Adrenal gland (tissue), 5 donors: ENCODE results near the gene CPED1.

ENCODE experiments used
- POLR2A ChIP-seq, 2 donors: fragments of 450-650 bp; IDR thresholded peaks; one replicate each; pipeline ENCODE4 v1.6.1; 2017; ENCODE audit warnings: antibody characterized with exemption in 2 of 2, mild to moderate bottlenecking in 2 of 2, moderate library complexity in 1 of 2
- TF ChIP-seq, protein P1 (sequence below), 6 experiments: fragments of 450-650 bp in 4 of 6; fragments of 200-600 bp in 2 of 6; sonication (generic) in 1 of 6; IDR thresholded peaks; 1 replicate in 5 of 6; 2 replicates in 1 of 6; pipeline versions ENCODE4 v1.5.1 to v1.8.0; 2016 to 2021; ENCODE audit warnings: antibody characterized with exemption in 6 of 6, mild to moderate bottlenecking in 2 of 6, moderate library complexity in 1 of 6
- donor health status: DM: no; HTN: no; CAD: no.

DNA sequence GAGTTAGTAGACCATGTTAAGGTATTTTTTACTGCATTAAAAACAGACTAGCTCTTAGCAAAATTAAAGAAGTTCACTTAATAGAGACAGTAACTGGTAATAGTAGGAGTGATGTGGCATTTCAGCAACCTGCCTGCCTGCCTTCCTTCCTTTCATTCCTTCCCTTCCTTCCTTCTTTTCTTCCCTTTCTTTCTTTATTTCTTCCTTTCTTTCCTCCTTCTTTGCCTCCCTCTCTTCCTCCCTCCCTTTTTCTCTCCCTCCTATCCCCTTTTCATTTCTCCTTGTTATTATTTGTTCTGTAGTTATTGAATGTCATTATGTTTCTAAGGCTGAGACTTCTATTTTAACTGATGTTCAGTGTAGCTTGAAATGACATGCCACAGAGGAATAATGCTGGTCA lies 193.8 kb downstream of the CPED1 start:
- TF ChIP-seq, protein P1, sequence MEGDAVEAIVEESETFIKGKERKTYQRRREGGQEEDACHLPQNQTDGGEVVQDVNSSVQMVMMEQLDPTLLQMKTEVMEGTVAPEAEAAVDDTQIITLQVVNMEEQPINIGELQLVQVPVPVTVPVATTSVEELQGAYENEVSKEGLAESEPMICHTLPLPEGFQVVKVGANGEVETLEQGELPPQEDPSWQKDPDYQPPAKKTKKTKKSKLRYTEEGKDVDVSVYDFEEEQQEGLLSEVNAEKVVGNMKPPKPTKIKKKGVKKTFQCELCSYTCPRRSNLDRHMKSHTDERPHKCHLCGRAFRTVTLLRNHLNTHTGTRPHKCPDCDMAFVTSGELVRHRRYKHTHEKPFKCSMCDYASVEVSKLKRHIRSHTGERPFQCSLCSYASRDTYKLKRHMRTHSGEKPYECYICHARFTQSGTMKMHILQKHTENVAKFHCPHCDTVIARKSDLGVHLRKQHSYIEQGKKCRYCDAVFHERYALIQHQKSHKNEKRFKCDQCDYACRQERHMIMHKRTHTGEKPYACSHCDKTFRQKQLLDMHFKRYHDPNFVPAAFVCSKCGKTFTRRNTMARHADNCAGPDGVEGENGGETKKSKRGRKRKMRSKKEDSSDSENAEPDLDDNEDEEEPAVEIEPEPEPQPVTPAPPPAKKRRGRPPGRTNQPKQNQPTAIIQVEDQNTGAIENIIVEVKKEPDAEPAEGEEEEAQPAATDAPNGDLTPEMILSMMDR (IDR thresholded peaks at IDR 0.05): no peak
- no peak for TF ChIP-seq POLR2A (IDR thresholded peaks at IDR 0.05)
